GM18526 (cell line): ENCODE results near the gene RNF8.

Experiments used
- POLR2A ChIP-seq: IDR thresholded peaks from 3 replicates; pipeline ENCODE4 v1.6.1; 2011; ENCODE audit not compliant: insufficient read length; ENCODE audit errors: extremely low read depth

Gene RNF8

DNA sequence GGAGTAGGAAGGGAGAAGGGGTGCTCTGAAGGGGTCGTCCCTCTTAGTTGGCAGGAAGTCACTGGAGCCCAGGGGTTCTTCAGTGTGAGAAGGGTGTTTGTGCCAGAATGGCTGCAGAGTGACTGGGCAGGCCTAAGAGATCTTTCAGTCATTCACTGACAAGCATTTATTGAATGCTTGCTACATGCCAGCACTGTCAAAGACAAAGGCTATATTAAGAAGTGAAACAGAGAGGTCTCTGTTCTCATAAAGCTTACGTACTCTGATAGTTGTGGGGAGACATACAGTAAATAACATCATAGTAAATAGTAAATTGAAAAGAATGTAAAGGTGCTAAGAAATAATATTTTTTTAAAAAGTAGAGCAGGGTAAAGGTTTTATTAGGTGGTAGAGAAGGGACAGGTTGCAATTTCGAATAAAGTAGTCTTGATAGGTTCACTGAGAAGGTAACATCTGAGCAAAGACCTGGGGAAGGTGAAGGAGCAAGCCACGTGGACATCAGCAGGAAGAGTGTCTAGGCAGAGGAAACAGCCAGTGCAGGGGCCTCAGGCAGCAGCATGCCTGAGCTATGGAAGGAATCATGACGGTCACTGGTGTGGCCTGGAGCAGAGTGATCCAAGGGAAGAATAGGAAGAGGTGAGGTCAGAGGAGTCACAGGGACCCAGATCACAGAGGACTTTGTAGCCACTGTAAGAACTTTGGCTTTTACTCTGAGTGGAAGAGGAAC lies 36.3 kb upstream of the RNF8 start:
- no peak for TF ChIP-seq POLR2A

DNA sequence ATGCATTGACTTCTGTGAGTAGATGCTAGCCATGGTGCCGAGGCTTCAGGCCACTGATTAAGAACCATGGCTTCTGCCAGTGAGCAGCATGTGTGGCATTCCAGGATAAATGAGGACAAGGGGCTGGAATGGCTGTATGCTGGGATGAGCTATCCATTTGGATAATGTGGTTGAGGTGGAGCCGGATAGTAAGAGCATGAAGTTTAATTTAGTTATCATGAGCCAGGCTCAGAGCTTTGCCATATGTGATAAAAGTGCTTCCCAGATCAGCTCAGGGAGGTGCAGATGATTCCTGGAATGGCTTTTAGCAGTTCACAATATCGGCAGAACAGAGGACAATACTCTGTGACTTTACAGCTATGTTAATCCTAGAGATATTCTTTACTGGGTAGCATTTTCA lies 34.6 kb upstream of the RNF8 start:
- TF ChIP-seq POLR2A, result no peak

DNA sequence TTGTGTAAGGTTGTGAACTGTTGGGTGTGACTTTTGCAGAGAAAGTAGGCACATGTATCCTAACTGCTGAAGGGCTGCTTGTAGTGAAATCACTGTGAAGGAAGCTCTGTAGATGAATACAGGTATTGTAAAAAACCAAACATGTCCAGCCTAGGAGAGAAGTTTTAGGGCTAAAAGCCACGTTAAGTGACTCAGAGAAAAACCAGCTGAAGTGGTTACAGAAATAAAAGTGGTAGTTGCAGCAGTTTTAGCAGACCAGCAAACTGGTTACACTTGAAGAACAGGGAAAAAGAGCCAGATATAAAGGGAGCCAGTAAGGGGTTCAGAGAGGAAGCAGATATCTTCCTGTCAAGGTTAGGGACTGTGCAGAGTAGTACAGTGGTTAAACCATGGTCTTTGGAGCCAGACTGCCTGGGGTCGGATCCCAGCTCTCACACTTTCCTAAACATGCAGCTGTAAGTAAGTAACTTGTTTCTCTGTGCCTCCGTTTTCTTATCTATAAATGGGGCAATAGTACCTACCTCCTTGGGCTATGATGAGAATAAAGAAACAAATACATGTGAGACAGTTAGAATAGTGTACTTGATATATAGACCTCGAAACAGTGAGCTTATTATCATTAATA lies 33.8 kb upstream of the RNF8 start:
- no peak for TF ChIP-seq POLR2A

DNA sequence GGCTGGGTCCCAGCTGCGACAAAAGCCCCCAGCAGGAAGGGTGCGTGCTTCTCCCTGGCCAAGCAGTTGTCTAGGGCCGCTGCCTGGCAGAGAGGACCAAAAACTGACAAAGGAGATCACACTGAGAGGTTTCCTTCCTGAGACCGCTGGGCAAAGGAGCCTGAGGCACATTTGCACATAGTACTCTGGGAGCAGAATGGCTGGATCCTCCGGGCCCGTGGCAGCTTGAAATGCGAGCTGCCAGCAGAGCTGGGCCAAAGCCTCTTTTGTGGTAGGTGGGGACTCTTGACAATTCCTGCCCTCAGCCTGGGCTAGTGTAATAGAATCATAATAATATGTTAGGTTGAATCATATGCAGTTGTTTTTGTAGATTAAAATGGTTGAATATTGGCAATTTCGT lies 33.1 kb upstream of the RNF8 start:
- TF ChIP-seq POLR2A, result no peak

DNA sequence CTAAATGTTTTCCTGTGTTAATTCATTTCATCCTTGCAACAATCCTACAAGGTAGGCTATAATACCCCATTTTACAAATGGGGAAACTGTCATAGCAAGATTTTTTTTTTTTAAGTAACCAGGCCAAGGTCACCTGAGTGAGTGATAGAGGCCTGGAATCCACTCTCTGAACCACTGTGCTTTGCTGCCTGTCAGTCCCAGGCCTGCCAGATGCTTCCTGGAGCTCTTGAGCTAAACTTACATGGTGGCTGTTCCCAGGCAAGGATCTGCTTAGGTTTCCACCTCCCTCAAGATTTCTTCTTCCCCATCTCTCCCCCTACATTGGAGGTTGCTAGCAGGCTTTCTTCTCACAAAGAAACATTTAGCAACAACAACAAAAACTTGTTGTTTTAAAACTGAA lies 32.7 kb upstream of the RNF8 start:
- TF ChIP-seq POLR2A, result no peak

DNA sequence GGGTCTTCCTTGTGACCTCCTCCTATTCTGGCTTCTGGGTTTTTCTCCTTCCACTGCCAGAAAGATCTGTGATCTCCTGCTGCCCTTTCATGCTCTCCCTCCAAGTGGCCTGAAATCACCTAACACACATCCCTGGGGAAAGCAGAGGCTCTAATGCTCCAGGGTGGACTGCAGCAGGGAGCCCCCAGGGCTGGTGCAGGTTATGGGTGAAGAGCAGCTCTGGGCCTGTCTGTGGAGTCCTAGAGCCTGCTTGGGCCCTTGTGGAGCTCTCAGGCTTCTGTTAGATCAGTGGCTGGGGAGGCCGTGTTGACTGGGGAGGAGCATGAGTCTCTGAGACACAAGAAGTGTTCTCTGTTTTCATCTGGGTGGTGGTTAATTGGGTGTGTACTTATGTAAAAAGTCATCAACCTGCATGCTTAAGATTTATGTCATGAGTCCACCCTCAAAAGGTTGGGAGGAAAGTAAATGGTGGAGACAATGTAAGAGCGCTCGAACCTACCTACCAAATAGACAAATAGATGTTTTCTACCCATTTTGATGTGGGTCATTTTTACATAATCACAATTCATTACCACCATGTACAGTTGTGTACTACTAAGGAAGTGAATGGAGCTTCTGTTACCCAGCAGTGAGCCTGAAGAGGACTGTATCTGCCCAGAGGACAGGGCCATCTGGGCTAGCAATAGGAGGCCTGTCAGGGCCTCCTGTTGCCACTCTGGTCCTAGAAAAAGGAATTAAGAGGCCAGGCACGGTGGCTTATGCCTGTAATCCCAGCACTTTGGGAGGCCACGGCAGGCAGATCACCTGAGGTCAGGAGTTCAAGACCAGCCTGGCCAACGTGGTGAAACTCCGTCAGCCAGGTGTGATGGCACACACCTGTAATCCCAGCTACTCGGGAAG lies 32.0 kb upstream of the RNF8 start:
- no peak for TF ChIP-seq POLR2A

DNA sequence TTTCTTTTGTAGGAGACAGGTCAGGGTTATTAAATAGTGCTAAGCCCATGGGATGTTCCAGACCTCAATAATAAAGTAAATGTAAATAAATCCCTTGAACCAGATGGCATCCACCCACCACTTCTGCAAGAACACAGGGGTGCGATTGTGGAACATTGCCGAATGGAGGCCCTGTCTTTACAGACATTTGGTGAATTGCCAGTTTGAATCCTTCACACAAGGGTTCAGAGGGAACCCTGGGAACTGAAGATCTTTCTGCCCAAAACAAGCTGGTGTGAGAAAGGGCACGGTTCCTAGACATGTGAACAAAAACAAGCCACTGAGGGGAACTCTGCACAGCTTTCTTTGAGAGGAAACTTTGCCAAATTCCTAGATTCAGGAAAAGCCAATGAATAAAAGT lies 30.2 kb upstream of the RNF8 start:
- TF ChIP-seq POLR2A, result no peak

DNA sequence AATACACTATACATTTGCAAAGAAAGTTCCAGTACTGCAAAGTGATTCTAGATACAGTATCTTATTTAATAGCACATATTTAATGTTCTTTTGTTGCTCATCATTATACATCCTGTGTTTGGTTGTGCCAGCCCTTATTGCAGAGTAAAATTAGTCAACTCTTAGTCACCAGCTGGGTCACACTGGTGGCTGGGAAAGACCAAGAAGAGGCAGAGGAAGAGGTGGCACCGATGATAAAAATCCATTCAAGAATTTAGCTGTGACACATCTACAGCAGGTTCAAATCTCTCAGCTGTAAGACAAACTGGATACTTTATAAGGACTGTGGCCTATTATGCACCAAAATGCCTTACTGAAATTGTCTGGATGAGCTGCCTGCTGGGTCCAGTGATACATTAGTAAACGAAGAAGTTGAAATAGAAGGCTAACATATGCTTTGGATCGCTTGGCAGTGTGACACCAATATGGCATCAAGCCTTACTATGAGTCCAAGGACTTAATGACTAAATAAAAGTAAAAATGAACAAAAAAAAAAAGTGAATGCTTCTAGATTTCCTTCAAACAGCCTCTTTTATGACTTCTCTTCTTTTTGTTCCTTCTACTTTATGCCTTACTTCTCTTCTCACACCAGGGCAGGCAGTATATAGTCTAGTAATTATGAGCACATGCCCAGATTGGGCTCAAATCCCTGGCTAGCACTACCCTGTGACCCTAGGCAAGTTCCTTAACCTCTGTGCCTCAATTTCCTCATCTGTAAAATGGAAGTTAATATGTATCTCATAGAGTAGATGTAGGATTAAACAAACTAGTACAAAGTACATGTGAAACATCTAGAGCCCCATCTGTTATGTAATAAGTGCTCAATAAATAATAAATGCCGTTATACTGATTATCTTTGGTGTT lies 29.4 kb upstream of the RNF8 start:
- no peak for TF ChIP-seq POLR2A

DNA sequence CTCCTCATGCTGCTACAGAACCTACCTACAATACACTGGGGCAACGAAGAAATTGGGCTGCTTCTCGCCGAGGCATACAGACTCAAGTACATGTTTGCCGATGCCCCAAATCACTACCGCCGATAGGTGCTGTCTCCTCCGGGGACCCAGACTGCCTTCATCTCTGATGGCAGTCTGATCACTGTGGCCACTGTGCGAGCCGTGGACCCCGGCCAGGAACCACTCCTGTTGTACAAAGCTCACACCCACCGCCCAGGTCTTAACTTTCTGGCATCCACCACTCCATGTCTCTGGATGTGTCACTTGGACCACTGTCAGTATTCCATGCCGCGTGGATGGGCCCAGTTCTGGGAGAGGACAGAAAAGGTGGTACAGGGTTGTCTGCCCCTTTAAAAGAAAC lies 22.7 kb upstream of the RNF8 start:
- no peak for TF ChIP-seq POLR2A

DNA sequence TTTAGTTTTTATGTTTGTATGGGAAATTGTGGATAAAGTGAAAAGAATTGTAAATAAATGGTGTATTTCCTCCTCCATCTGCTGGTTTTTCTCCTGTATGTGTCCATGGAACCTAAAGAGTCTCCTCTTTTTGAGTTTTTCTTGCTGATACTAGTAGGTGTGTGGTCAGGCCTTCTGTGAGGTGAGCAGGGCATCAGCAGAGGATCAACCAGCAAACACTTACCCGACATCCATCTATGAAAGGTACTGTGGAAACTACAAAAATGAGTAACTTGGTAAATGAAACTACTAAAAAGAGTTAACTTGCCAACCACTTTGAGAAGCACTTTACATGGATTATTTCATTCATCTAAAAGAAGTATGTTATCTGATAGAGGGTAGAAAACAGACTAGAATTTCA lies 20.9 kb upstream of the RNF8 start:
- TF ChIP-seq POLR2A, result no peak

DNA sequence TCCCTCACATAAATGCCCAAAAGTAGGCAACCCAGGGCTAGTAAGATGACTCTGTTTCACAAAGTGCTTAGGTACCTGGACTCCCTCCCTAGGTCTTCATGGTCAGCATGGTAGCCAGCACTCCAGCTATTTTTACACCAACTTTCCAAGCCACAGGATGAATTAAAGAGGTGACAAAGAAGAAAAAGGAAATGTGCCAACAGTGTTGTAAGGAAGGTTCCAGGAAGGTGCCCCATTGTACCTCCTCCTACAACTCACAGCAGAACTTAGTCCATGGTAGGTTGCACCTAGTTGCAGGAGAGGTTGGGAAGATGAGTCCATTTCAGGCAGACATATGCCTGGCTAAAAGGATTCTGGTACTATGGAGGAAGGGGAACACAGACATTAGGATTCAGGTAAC lies 19.7 kb upstream of the RNF8 start:
- TF ChIP-seq POLR2A, result no peak

DNA sequence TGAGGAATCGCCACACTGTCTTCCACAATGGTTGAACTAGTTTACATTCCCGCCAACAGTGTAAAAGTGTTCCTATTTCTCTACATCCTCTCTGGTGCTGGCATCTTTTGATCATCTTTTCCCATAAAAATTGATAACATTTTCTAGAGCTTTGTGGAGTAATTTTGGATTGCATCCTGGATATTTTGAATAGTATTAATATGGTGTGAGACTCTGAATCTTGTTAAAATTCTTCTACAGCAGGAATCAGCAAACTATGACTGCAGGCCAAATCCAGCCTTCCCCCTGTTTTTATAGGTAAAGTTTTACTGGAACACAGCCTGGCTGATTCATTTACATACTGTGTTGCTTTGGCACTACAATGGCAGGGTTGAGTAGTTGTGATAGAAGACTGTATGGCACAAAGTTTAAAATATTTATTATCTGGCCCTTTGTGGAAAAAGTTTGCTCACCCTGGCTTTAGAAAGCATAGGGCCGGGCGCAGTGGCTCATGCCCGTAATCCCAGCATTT lies 15.0 kb upstream of the RNF8 start:
- TF ChIP-seq POLR2A, result no peak

DNA sequence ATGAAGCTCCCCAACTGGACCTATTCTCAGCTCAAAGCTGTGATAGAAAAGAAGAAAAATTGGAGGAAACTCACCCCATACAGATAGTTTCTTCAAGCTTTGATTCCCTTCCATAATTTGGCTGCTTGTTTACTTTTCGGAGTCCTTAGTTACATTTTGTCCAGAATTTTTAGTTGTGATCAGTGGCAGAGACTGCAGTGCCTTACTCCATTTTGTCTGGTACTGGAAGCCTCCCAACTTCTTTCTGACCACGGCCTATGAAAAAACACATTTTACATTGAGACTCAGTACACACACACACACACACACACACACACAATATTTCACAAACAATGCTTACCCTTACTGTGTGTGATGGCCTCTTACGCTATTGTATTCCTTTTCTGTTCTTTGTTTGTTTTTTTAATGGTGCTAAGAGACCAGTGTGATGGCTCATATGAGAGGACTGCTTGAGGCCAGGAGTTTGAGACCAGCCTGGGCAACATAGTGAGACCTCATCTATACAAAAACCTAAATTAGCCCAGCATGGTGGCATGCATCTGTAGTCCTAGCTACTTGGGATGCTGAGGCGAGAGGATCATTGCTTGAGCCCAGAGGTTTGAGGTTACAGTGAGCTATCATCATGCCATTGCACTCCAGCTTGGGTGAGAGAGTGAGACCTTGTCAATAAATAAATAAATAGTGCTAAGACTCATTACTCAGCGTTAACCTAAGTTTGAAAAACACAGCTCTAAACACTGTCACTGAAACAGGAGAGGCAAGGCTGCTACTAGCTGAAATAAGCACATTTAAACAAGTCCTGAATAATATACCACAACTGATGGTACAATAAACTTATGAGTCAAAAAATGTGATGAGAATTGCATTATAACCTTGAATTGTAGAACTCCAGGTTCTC lies 13.8 kb upstream of the RNF8 start:
- TF ChIP-seq POLR2A, result no peak

DNA sequence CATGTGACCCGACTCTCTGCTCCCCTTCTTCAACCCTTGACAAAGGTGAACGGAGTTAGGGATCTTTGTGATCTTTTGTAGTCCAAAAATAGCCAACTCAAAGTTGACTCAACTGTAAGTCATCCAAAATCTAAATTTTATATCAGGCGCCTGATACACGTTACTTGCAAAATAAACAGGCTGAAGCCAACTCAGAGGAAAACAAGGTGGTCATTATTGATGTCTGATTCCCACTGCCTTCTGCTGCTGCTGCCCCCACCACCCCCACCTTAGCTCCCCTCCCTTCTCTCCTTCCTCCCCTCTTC lies 13.2 kb upstream of the RNF8 start:
- no peak for TF ChIP-seq POLR2A

DNA sequence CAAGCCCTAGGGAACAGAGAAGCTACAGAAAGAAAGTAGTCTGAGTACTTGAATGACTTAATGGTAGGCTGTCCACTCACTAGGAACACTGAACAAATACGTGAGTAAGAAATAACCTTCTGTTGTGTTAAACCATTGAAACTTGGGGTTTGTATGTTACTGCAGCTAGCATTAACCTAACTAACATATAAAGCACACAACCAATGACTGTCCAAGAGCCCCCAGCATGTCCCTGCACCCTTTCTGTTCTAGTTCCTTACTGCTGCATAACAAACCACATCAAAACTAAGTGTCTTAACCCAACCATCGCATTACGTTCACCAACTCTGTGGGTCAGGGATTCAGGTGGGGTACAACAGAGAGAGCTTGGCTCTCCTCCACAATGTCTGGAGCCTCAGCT lies 10.5 kb upstream of the RNF8 start:
- no peak for TF ChIP-seq POLR2A

DNA sequence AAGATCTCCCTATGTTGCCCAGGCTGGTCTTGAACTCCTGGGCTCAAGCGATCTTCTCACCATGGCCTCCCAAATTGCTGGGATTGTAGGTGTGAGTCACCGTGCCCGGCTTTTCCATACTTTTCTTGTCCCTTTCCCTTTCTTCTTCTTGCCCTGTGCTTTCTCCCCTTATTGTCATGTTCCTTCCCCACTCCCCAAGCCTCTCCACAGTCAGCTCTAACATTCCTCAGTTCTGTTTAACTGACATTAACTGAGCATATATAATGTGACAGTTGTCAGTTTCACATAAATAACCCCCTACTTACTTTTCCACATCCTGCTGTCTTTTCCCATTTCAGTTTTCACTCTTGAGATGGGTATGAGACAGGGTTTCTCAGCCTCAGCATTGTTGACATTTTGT lies 9.5 kb upstream of the RNF8 start:
- no peak for TF ChIP-seq POLR2A
